ENCODE results near the gene GPR78. TPM values are rescaled to one million over a fixed set of nuclear protein-coding genes. Genes with fewer than 3 reads are reported as not detected.

The GPR78 gene, protein sequence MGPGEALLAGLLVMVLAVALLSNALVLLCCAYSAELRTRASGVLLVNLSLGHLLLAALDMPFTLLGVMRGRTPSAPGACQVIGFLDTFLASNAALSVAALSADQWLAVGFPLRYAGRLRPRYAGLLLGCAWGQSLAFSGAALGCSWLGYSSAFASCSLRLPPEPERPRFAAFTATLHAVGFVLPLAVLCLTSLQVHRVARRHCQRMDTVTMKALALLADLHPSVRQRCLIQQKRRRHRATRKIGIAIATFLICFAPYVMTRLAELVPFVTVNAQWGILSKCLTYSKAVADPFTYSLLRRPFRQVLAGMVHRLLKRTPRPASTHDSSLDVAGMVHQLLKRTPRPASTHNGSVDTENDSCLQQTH
- under 1 TPM in 1 of 5 donors, not detected in 4; 0.55 TPM for total RNA-seq
- polyA plus RNA-seq = 1 to 10 TPM in 1 of 3 donors, under 1 TPM in 1, not detected in 1; 0.31 to 2.3 TPM
- long read RNA-seq, donor 1 = 0 reads
- long read RNA-seq, donor 2 = 0 reads
- long read RNA-seq, donor 3 = 0 reads
- long read RNA-seq, donor 4 = 0 reads
- long read RNA-seq, donor 5 = 0 reads
- long read RNA-seq, donor 6 = 0 reads
- long read RNA-seq, donor 7 = 0 reads
- long read RNA-seq, donor 8 = 0 reads
- long read RNA-seq, donor 9 = 0 reads
- long read RNA-seq, donor 10 = 0 reads

DNA sequence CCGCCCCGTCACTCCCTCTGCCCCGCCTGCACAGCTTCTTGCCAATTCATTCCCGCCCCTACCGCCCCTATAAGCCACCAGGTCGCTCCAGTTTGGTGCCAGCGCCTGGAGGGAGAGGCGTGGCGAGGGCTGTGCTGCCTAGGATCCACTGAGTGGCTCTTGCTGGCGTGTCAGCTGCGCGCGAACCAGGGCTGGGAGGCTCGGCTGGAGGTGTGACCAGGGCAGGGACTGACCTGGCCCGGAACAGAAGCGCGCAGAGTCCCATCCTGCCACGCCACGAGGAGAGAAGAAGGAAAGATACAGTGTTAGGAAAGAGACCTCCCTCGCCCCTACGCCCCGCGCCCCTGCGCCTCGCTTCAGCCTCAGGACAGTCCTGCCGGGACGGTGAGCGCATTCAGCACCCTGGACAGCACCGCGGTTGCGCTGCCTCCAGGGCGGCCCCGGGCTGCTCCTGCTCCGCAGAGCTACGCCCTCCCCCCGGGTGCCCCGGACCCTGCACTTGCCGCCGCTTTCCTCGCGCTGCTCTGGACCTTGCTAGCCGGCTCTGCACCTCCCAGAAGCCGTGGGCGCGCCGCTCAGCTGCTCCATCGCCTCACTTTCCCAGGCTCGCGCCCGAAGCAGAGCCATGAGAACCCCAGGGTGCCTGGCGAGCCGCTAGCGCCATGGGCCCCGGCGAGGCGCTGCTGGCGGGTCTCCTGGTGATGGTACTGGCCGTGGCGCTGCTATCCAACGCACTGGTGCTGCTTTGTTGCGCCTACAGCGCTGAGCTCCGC lies at the start of gene GPR78:
TSS of gene GPR78 (plus strand) at position 72 of the 773 bp plus-strand sequence. CDS start at position 663, 591 bp downstream.
- Histone ChIP-seq H3K4me3 (no peak within 1 kb of the TSS), H3K4me1 (peaks cover 0 to 8% (median 0%) of the 10 kb centered on the region in 4 donors), H3K9me3 (peaks cover 0 to 7% (median 0%) of the 10 kb centered on the region in 4 donors), H3K27ac (no peak within 1 kb of the TSS), H3K27me3 (peaks cover 16 to 85% (median 38%) of the 10 kb centered on the region in 3 donors), H3K36me3 (no peaks in the 10 kb centered on the region)
- TF ChIP-seq, protein P1, sequence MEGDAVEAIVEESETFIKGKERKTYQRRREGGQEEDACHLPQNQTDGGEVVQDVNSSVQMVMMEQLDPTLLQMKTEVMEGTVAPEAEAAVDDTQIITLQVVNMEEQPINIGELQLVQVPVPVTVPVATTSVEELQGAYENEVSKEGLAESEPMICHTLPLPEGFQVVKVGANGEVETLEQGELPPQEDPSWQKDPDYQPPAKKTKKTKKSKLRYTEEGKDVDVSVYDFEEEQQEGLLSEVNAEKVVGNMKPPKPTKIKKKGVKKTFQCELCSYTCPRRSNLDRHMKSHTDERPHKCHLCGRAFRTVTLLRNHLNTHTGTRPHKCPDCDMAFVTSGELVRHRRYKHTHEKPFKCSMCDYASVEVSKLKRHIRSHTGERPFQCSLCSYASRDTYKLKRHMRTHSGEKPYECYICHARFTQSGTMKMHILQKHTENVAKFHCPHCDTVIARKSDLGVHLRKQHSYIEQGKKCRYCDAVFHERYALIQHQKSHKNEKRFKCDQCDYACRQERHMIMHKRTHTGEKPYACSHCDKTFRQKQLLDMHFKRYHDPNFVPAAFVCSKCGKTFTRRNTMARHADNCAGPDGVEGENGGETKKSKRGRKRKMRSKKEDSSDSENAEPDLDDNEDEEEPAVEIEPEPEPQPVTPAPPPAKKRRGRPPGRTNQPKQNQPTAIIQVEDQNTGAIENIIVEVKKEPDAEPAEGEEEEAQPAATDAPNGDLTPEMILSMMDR (IDR thresholded peaks at IDR 0.05) = no peak
- TF ChIP-seq POLR2A (IDR thresholded peaks at IDR 0.05) (no peak), POLR2AphosphoS5 (IDR thresholded peaks at IDR 0.05) (no peak), EP300 (IDR thresholded peaks at IDR 0.05) (no peak)
- WGBS, 5 donors = 4 to 8% (median 7%) methylated on average over 13 to 63 of the region's 63 CpGs
- intact Hi-C loops (cut with DNase I; ENCODE audit: low total_unique reads) = no loop called here
- DNase-seq = peak; percentile 34 to 90

DNA sequence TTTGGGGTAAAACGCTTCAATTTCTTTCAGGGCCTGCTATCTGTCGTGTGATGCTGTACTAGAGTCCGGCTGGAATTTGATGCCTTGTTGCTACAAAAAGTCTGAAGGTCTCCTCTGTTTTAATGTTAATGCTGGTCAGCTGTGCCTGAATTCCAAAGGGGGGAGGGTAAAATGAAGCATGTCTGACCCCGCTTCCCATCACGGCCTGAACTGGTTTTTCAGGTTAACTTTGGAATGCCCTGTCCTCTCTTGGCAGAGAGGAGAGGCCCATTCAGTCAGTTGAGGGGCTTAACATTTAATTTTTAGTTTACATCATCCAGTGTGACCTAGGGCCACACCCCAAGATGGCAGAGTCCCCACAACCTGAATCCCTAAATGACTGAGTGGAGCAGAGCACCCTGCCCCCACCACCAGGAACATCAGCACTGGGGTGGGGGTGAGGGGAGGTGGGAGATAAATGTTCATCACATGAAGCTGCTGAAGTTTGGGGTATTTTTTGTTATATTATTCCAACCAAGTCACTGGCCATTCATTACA lies 47.9 kb upstream of the GPR78 start:
- peak in 1 of 2 donors; percentile 28 for DNase-seq
- 53 to 84% (median 70%) methylated on average over 5 of the region's 5 CpGs for WGBS, 5 donors

DNA sequence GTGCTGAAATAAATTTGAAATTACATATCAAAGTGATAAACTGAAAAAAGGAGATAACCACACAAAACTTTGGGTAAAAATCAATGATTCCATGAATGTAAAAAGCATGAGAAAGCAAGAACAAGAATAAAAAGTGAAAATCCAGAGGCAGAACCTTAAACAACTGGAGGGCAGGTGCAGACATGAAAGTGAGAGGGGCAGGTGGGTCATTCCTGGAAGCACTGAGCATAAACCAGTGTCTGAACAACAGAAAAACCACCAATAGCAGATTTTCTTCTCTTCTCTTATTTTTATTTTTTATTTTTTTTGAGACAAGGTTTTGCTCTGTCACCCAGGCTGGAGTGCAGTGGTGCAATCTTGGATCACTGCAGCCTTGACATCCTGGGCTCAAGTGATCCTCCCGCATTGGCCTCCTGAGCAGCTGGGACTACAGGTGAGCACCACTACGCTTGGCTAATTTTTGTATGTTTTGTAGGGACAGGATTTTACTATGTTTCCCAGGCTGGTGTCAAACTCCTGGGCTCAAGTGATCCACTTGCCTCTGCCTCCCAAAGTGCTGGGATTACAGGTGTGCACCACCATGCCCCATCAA lies 46.8 kb upstream of the GPR78 start:
- no peak for DNase-seq
- intact Hi-C loops (cut with DNase I; ENCODE audit: low total_unique reads) = no loop called here
- TF ChIP-seq, protein P1 (IDR thresholded peaks at IDR 0.05) = no peak
- no peak for TF ChIP-seq POLR2AphosphoS5 (IDR thresholded peaks at IDR 0.05)
- TF ChIP-seq EP300 (IDR thresholded peaks at IDR 0.05) = no peak
- TF ChIP-seq POLR2A (IDR thresholded peaks at IDR 0.05) = no peak
- H3K27ac ChIP-seq = peak overlapping the region; percentile 79 to 93 (median 84)
- H3K27me3 ChIP-seq = no peaks in the 10 kb centered on the region
- H3K36me3 ChIP-seq = no peaks in the 10 kb centered on the region
- WGBS, 5 donors = 92 to 100% (median 97%) methylated on average over 2 of the region's 2 CpGs
- H3K9me3 ChIP-seq = no peaks in the 10 kb centered on the region
- no peak overlapping the region for H3K4me3 ChIP-seq
- H3K4me1 ChIP-seq = peaks cover 18 to 47% (median 40%) of the 10 kb centered on the region in 4 donors

More for the DNA sequence above, 47.9 kb upstream of the GPR78 start:
- no peaks in the 10 kb centered on the region for H3K9me3 ChIP-seq
- H3K36me3 ChIP-seq = no peaks in the 10 kb centered on the region
- no peak overlapping the region for H3K27ac ChIP-seq
- no peak overlapping the region for H3K4me3 ChIP-seq
- TF ChIP-seq POLR2A (IDR thresholded peaks at IDR 0.05) = no peak
- TF ChIP-seq, protein P1 (IDR thresholded peaks at IDR 0.05) = no peak
- no peak for TF ChIP-seq POLR2AphosphoS5 (IDR thresholded peaks at IDR 0.05)
- TF ChIP-seq EP300 (IDR thresholded peaks at IDR 0.05) = no peak
- H3K27me3 ChIP-seq = no peaks in the 10 kb centered on the region
- peaks cover 11 to 40% (median 32%) of the 10 kb centered on the region in 4 donors for H3K4me1 ChIP-seq
- intact Hi-C loops (cut with DNase I; ENCODE audit: low total_unique reads) = no loop called here
